OCI-LY7 (cell line): ENCODE measurements around the gene FLNB. TPM values are rescaled to one million over a fixed set of nuclear protein-coding genes. Genes with fewer than 3 reads are reported as not detected.

ENCODE experiments used
- BruUV-seq: library from RNA; stranded (reverse); fragments of 400-500 nt; replicated peaks from 2 replicates; lab custom pipeline; 2021; lab: Mats Ljungman, UMichigan
- CTCF ChIA-PET: fragments of 300-600 bp; sonication (Branson Sonifier 250); formaldehyde crosslinking; loops from one replicate; lab custom pipeline; 2022; ENCODE audit warnings: antibody characterized with exemption; ENCODE audit not compliant: unreplicated experiment; lab: Charles Lee
- POLR2A ChIA-PET: fragments of 300-600 bp; sonication (Branson Sonifier 250); formaldehyde crosslinking; loops from one replicate; lab custom pipeline; 2022; ENCODE audit warnings: antibody characterized with exemption; lab: Charles Lee
- DNase-seq: peaks from one replicate; pipeline ENCODE4 v3.0.0-alpha.2; 2015; ENCODE audit warnings: low spot score
- H2AFZ ChIP-seq: fragments of 200-600 bp; sonication (generic), shearing (Covaris generic); 2 replicates; pipeline ENCODE4 v1.6.1; 2014; ENCODE audit warnings: mild to moderate bottlenecking, antibody characterized with exemption, low read length, moderate library complexity
- H3K27ac ChIP-seq: fragments of 200-600 bp; sonication (generic); 2 replicates; pipeline ENCODE4 v1.5.1; 2014; ENCODE audit warnings: mixed run types, low read depth, mild to moderate bottlenecking, moderate library complexity, low read length, inconsistent platforms; ENCODE audit not compliant: poor library complexity, severe bottlenecking
- H3K36me3 ChIP-seq: fragments of 200-600 bp; sonication (generic); 2 replicates; pipeline ENCODE4 v1.6.1; 2014; ENCODE audit warnings: mild to moderate bottlenecking, antibody characterized with exemption, low read length, moderate library complexity, mixed read lengths; ENCODE audit not compliant: insufficient read depth
- H3K4me1 ChIP-seq: fragments of 200-600 bp; sonication (generic); 2 replicates; pipeline ENCODE4 v1.5.1; 2014; ENCODE audit warnings: mild to moderate bottlenecking, low read length; ENCODE audit not compliant: insufficient read depth, poor library complexity, severe bottlenecking
- H3K4me2 ChIP-seq: fragments of 200-600 bp; sonication (generic); 2 replicates; pipeline ENCODE4 v1.6.1; 2014; ENCODE audit warnings: mild to moderate bottlenecking, low read length
- H3K4me3 ChIP-seq: fragments of 200-600 bp; sonication (generic); 2 replicates; pipeline ENCODE4 v1.5.1; 2014; ENCODE audit warnings: mild to moderate bottlenecking, low read depth, low read length; ENCODE audit not compliant: poor library complexity, severe bottlenecking
- H3K79me2 ChIP-seq: fragments of 200-600 bp; sonication (generic); 2 replicates; pipeline ENCODE4 v1.6.1; 2016; ENCODE audit warnings: low read depth, mild to moderate bottlenecking, low read length, moderate library complexity, mixed read lengths; ENCODE audit not compliant: insufficient read depth
- H3K9me2 ChIP-seq: fragments of 200-600 bp; sonication (generic); 2 replicates; pipeline ENCODE4 v1.6.1; 2016; ENCODE audit warnings: mild to moderate bottlenecking, low read length, mixed read lengths; ENCODE audit not compliant: insufficient read depth
- H3K9me3 ChIP-seq: fragments of 200-600 bp; sonication (generic); 2 replicates; pipeline ENCODE4 v1.6.1; 2014; ENCODE audit warnings: mild to moderate bottlenecking, mixed run types, low read length, mixed read lengths
- H4K20me1 ChIP-seq: fragments of 200-600 bp; sonication (generic); 2 replicates; pipeline ENCODE4 v1.6.1; 2014; ENCODE audit warnings: mild to moderate bottlenecking, antibody characterized with exemption, low read length, moderate library complexity, mixed read lengths; ENCODE audit not compliant: insufficient read depth
- CTCF ChIP-seq: fragments of 200-600 bp; sonication (generic); conservative IDR thresholded peaks from 2 replicates; pipeline ENCODE4 v1.5.1; 2014; ENCODE audit warnings: mild to moderate bottlenecking, antibody characterized with exemption, low read length, moderate library complexity, mixed read lengths
- EZH2phosphoT487 ChIP-seq: fragments of 200-600 bp; sonication (generic); IDR thresholded peaks from 2 replicates; pipeline ENCODE4 v1.6.1; 2018; ENCODE audit warnings: low read depth, borderline replicate concordance, mild to moderate bottlenecking, mixed run types, antibody characterized with exemption, low read length, moderate library complexity, mixed read lengths
- intact Hi-C: fragments of 100-400 bp; cut with micrococcal nuclease; formaldehyde crosslinking; loops from one replicate; pipeline ENCODE4 v1.10.0; 2022; ENCODE audit not compliant: unreplicated experiment
- total RNA-seq, 2 experiments: library from RNA; depleted of rRNA in 1 of 2; stranded (reverse); fragments of >200 nt in 1 of 2; shearing (Covaris generic) in 1 of 2; gene quantifications; 2 replicates each; pipeline ENCODE4 v1.2.3, GENCODE V29; 2014 to 2022

FLNB gene
- total RNA-seq, 2 experiments from 2014 or later: 29.9 to 39.1 TPM

GRCh38 chr3:58012302-58012701, 4.1 kb downstream of the FLNB start:
- intact Hi-C loops: no loop called here
- no peak overlapping the region for H3K27ac ChIP-seq
- H3K79me2 ChIP-seq: peaks cover 12% of the 10 kb centered on the region; the same call in 1 of the 2 replicates
- no peak overlapping the region for H2AFZ ChIP-seq
- CTCF ChIA-PET: no interaction called here
- no peak for TF ChIP-seq CTCF
- no peak for TF ChIP-seq EZH2phosphoT487
- POLR2A ChIA-PET: interaction anchor here (0.6 to 0.7 kb wide), 2 partner anchors 10 to 1016 kb away, joined by 4 to 6 read pairs; no protein-coding TSS in a partner anchor
- 0 out of 2 replicates have a peak, but pooled peaks cover 3% of the 10 kb centered on the region for H4K20me1 ChIP-seq
- BruUV-seq: no TSS peak
- H3K4me2 ChIP-seq: no peak overlapping the region
- no peaks in the 10 kb centered on the region for H3K9me2 ChIP-seq
- no peaks in the 10 kb centered on the region for H3K9me3 ChIP-seq
- H3K4me3 ChIP-seq: no peak overlapping the region
- H3K4me1 ChIP-seq: peaks cover 19% of the 10 kb centered on the region
- no peaks in the 10 kb centered on the region for H3K36me3 ChIP-seq
- no peak for DNase-seq

- ChIA-PET POLR2A (no interaction called here), CTCF (no interaction called here)
- no peak overlapping the region for H3K4me3 ChIP-seq
- H3K4me2 ChIP-seq: no peak overlapping the region
- TF ChIP-seq CTCF (no peak), EZH2phosphoT487 (no peak)
- H3K9me2 ChIP-seq: no peaks in the 10 kb centered on the region
- H2AFZ ChIP-seq: no peak overlapping the region
- BruUV-seq: no TSS peak
- intact Hi-C loops: no loop called here
- no peak for DNase-seq
- peaks cover 12% of the 10 kb centered on the region; the same call in 1 of the 2 replicates for H3K79me2 ChIP-seq
- peaks cover 16% of the 10 kb centered on the region for H3K4me1 ChIP-seq
- H3K27ac ChIP-seq: no peak overlapping the region
- no peaks in the 10 kb centered on the region for H3K36me3 ChIP-seq
- H3K9me3 ChIP-seq: no peaks in the 10 kb centered on the region
- H4K20me1 ChIP-seq: 0 out of 2 replicates have a peak, but pooled peaks cover 7% of the 10 kb centered on the region
These were observed 4.9 kb downstream of the FLNB start for GRCh38 chr3:58013099-58013498.

- H3K4me3 ChIP-seq: no peak overlapping the region
- CTCF ChIA-PET: no interaction called here
- TF ChIP-seq CTCF (no peak), EZH2phosphoT487 (no peak)
- no peak overlapping the region for H3K4me2 ChIP-seq
- intact Hi-C loops: no loop called here
- H3K9me2 ChIP-seq: no peaks in the 10 kb centered on the region
- BruUV-seq: no TSS peak
- no peaks in the 10 kb centered on the region for H3K9me3 ChIP-seq
- no peak overlapping the region for H2AFZ ChIP-seq
- DNase-seq: no peak
- 0 out of 2 replicates have a peak, but pooled peaks cover 9% of the 10 kb centered on the region for H4K20me1 ChIP-seq
- peaks cover 12% of the 10 kb centered on the region; the same call in 1 of the 2 replicates for H3K79me2 ChIP-seq
- no peaks in the 10 kb centered on the region for H3K36me3 ChIP-seq
- peaks cover 15% of the 10 kb centered on the region for H3K4me1 ChIP-seq
- POLR2A ChIA-PET: interaction anchor here (0.6 kb wide), 2 partner anchors 20 to 71 kb away, joined by 4 read pairs; no protein-coding TSS in a partner anchor
- no peak overlapping the region for H3K27ac ChIP-seq
These were observed 5.9 kb downstream of the FLNB start for GRCh38 chr3:58013973-58014649.
